HG03159 (cell line): Measurements from ENCODE around the gene MCRIP2.
A peak's percentile ranks its signal among the peaks of the same experiment; 100 is the strongest.
"Not testable (repeated sequence)": the region's sequence is repeated elsewhere in the genome, so short reads cannot be mapped to it uniquely, and the experiment has no call there.

ENCODE experiments used
- ATAC-seq: cut with Tn5 transposase; IDR thresholded peaks from one replicate; pipeline ENCODE4 v1.9.1; 2021; ENCODE audit warnings: mild to moderate bottlenecking, moderate library complexity; ENCODE audit not compliant: unreplicated experiment

MCRIP2 gene

GRCh38 chr16:678858-679813, 37.5 kb downstream of the MCRIP2 start:
- ATAC-seq = no peak

GRCh38 chr16:679814-680624, 38.4 kb downstream of the MCRIP2 start, which contains the start of gene STUB1:
Gene STUB1, plus strand, starts transcription at chr16:680410. Its CDS starts 116 bp downstream, at chr16:680526.
- ATAC-seq = peak; percentile 32

DNA sequence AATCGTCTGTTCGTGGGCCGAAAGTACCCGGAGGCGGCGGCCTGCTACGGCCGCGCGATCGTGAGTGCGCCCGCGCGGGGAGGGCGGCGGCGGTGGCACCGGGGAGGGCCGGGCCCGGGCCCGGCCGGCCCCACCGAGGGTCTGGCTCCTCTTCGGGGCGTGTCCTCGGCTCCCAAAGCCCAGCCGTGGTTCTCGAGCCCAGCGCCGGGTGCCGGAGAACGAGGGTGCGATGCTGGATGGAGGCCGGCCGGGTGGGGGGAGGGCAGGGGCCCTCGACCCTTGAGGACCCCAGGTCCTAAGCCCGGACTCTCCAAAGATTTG, 39.0 kb downstream of the MCRIP2 start:
- peak; percentile 1 for ATAC-seq

- no peak for ATAC-seq
These were observed 39.5 kb downstream of the MCRIP2 start for GRCh38 chr16:680967-681745.

DNA sequence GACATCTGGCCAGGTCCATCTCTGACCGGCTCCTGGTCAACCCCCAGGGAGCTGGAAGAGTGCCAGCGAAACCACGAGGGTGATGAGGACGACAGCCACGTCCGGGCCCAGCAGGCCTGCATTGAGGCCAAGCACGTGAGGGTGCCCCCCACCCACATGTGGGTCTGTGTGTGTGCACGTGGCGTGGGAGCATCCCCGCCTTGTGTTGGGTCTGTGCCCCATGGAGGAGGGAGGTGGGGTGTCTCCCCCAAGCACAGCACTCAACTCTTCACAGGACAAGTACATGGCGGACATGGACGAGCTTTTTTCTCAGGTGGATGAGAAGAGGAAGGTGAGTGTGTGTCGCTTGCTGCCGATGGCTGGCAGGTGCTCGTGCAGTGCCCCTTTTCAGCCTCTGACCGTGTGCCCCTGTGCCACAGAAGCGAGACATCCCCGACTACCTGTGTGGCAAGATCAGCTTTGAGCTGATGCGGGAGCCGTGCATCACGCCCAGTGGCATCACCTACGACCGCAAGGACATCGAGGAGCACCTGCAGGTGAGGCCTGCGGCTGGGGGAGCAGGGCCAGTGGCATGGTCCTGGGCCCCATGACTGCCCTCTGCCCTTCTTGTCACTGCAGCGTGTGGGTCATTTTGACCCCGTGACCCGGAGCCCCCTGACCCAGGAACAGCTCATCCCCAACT, 40.3 kb downstream of the MCRIP2 start:
- no peak for ATAC-seq

DNA sequence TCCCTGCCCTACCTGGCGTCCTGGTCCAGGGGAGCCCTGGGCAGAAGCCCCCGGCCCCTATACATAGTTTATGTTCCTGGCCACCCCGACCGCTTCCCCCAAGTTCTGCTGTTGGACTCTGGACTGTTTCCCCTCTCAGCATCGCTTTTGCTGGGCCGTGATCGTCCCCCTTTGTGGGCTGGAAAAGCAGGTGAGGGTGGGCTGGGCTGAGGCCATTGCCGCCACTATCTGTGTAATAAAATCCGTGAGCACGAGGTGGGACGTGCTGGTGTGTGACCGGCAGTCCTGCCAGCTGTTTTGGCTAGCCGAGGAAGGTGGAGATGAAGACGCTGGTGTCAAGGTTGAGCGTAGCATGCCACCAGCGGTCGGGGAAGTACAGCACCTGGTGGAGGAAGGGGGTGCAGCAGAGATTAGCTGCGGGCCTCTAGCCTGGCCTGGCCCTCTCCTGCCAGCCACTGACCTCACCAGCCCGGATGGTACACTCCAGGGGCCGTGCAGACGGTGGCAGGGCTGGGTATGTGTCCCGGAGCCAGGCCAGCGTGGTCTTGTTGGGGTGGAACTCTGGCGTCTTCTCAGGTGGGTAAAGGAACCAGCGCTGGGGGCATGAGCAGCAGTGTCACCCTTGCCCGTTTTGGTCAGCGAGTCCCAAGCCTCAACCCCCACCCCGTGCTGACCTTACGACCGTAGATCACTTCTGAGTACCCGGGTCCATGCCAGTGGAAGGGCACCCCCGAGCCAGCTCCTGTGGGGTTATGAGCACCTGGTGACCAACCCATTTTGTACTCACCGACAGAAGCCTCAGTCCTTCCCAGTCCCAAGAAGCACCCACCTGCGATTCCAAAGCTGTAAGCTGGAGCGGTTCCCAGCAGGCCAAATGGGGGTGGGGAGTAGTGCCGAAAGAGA, 41.1 kb downstream of the MCRIP2 start:
- ATAC-seq = no peak

DNA sequence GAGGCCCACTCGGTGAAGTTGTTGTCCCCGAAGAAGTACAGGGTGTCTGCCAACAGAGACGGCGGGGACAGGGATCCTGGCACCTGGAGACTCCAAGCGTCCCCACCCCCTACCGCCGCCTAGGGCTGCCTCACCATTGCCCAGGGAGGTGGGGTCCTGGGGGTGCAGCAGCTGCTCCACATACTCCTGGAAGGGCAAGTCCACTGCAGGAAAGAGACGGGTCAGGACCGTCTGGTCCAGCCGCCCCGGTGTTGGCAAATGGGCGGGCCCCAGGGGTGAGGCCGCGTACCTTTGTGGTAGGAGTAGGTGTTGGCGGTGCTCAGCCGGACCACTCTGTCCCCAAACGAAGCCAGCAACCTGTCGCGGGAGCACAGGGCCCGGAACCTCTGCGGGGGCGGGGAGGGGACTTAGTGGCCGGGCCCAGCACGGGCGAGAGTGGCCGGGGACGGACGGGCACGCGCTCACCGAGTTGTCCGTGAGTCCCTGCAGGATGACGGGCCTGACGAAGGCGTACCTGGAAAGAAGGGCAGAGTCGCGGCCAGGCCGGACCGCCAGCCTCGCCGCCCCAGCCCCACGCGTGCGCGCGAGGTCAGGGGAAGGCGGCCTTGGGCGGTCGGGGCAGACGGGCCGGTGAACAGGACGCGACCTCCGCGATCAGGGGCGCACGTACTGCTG, 41.9 kb downstream of the MCRIP2 start:
- no peak for ATAC-seq

- peak; percentile 65 for ATAC-seq
These were observed 42.6 kb downstream of the MCRIP2 start, which contains the start of gene JMJD8 for GRCh38 chr16:684071-684794. Gene JMJD8, minus strand, starts transcription at chr16:684334. Its CDS starts 15 bp downstream, at chr16:684319.

DNA sequence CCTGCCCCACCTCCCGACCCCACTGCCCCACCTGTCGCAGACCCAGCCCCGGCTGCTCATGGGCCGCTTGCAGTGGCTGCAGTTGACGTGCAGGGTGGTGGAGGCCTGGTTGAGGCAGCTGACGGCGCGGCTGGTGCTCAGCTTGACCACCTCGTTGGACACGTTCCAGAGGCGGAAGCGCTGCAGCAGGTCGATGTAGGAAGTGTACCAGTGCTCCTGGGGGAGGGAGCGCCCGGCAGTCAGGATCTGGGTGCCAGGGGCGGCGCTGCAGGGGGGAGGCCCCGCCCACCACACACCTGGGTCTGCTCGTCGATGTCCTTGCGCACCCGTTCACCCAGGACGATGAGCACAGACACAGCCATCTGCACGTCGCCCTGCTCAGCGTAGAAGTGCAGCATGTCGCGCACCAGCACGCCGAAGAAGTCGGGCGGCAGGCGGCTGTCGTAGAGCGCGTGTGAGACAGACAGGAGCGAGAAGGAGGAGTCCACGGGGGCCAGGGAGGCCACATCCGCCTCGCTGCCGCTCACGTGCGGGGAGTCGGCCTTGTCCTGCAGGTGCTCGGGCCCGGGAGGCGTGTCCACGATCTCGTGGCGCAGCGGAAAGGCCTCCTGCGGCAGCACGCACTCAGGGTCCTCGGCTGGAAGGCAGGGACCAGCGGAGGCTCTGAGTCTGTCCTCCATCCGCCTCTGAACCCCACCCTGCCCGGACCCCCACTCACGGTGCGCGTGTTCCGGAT, 43.5 kb downstream of the MCRIP2 start:
- no peak for ATAC-seq

DNA sequence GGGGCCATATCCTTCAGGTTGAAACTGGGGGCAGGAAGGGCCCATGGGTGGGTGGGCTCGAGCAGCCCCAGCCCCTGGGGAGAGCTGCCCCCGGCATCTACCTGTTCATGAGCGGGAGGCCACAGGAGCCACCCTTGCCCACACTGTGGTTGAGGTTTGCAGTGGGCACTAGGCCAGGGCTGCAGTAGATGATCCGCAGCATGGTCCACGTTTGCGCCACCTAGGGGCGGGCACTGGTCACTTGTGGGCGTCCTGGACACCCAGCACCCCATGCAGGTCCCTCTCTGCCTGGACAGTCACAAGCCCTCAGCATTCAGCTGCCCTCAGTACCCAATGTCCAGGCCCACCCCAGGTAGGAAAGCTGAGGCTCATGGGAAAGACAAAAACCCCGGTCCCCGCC, 44.3 kb downstream of the MCRIP2 start:
- ATAC-seq = no peak

GRCh38 chr16:686459-687260, 45.0 kb downstream of the MCRIP2 start:
- no peak for ATAC-seq

- no peak for ATAC-seq
These were observed 45.9 kb downstream of the MCRIP2 start for GRCh38 chr16:687499-687898.

- ATAC-seq = no peak
These were observed 47.7 kb downstream of the MCRIP2 start for GRCh38 chr16:689175-689897.

GRCh38 chr16:691242-691641, 49.6 kb downstream of the MCRIP2 start:
- not testable (repeated sequence) for ATAC-seq

DNA sequence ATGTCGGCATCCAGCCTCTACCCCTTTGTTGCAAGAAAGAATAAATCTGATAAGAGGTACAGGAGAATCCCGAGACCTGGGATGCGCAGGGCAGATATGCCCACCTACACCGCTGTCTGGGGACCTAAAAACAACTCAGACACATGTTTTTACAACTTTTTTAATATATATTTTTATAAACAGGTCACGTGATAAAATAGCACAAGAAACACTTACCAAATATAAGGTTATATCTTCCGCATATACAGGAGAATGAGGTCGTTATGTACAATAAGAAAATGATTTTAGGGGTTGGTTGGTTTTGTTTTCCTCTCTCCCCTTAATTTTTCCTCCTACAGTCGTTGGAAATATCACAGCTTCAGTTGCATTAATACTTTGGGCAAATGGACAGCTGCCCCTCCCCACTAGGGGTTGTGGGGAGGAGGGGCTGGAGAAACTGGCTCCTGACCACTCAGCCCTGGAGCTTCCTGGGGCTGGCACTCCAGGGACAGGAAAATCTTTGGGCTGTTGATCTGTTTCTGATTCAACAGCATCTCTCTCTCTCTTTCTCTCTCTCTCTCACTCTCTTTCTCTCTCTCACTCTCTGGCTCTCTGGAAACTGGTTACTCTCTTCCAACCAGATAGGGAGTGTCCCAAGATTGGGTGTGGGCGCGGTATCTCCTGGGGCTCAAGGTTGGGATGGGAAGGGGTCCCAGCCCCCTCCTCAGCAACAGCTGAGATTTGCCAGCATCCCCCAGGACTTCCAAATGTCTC, 50.9 kb downstream of the MCRIP2 start:
- ATAC-seq = no peak
